Measurements from ENCODE around the gene RSAD1.

RSAD1 gene

DNA sequence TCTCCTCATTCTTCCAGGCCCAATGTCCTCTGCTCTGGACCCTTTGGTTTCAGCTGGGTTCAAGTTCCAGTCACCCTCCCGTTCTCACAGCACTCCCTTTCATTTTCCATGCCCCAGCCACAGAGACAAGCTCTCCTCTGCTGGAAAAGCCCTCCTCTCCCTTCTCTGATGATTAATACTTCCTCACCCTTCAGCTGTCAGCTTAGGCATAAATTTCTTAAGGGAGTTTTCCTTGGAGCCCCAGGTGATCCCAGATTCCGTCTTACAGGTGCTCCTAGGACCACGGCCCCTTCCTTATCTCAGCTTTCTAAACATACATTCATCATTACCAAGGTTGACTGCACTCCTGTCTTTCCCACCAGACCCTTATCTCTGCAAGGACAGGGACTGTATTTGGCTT is 20.4 kb upstream of the RSAD1 start:
- DNase-seq (ENCODE audit: low spot score), result no peak

GRCh38 chr17:50458701-50459676 is 19.7 kb upstream of the RSAD1 start:
- no peak for DNase-seq (ENCODE audit: low spot score)

DNA sequence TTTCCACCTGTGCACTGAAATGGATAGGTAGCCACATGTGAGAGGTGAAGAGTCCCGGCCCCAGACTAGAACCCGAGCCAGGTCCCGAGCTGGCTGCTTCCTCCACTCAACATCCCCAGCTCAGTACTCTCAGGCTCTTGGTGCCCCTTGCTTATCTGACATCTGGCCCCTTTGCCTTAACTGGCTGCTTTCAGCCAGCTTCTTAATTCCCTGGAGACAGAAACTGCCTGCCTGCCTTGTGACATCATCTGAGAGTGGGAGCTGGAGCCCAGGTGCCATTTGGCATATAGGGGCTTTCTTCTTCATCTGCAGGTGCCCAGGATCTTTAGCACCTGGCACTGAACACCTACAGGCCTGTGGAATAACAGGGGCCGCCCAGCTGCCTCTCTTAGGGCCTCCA is 18.9 kb upstream of the RSAD1 start:
- peak; percentile 8 for DNase-seq (ENCODE audit: low spot score)

GRCh38 chr17:50460831-50461526 is 17.7 kb upstream of the RSAD1 start:
- peak; percentile 5 for DNase-seq (ENCODE audit: low spot score)

DNA sequence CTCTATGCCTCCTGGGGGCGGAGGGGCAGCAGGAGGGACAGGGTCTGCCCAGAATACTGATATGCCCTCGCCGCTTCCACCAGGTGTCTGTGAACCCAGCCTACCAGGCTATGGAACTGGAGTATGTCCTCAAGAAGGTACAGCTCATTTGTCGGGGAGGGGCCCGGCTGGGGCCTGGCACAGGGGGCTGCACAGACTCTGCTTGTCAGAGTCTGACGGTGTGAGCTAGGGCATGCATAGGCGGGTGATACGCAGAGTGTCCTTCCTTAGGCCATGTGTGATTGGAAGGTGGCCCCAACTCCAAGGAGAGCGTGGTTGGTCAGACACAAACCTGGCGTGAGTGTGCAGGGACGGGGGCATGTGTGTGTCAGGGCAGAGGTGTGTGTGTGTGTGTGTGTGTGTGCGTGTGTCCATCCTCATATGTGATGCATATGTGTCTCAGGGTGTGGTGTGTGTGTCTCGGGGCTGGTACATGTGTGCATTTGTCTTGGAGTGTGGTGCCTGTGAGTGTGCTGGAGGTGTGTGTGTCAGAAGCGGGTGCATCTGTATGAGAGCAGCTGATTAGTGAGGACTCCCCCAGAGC is 17.0 kb upstream of the RSAD1 start:
- DNase-seq (ENCODE audit: low spot score), result no peak

DNA sequence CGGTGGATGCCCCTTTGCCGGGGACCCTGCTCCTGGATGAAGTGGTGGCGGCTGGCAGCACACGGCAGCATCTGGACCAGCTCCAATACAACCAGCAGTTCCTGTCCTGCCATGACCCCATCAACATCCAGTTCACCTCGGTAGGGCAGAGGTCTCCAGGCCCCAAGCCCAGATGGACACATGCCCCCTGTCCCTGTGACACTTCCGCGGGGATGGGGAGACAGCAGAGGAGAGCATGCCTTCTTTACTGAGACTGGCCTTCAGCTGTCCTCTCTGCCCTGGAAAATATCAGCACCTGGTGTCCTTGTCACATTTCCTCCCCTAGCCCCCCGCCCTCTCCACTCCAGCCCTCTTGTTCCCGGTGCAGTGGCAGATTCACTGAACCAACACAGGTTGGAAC is 16.2 kb upstream of the RSAD1 start:
- no peak for DNase-seq (ENCODE audit: low spot score)

GRCh38 chr17:50464121-50464520 is 14.5 kb upstream of the RSAD1 start:
- no peak for DNase-seq (ENCODE audit: low spot score)

DNA sequence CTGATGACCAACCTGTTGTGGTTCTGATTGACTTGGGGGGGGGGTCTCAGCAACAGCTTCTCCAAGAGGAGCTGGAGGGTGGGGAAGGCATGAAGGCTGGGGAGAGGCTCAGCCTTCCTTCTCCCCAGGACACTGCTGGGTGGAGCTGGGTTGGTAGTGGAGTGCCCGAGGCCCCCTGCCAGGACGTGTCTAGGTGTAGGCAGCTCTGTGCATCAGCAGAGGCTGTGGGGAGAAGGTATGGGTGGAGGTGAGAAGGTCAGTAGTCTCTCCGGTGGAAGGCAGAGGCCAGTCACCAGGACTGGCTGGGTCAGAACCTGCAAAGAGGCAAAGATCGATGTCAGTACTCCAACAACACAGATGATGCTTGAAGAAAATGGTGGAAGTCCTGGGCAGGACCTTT is 13.9 kb upstream of the RSAD1 start:
- DNase-seq (ENCODE audit: low spot score), result no peak

DNA sequence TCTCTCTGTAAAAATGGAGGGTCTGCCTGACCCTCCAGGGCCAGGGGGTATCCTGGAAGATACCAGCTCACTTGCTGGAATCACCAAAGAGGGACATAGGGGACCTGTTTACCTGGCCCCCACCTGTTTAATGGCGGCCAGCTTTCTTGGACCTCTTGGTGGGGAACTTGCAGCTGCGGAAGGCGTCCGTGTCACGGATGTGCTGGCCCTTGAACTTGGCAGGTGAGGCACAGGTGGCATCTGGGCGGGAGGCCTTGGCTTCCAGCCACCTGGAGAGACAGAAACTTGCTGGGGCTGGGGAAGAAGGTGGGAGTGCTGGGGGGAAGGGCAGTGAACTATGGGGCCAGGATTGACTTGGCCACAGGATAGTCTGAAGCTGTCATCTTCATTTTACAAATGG is 13.5 kb upstream of the RSAD1 start:
- no peak for DNase-seq (ENCODE audit: low spot score)

DNA sequence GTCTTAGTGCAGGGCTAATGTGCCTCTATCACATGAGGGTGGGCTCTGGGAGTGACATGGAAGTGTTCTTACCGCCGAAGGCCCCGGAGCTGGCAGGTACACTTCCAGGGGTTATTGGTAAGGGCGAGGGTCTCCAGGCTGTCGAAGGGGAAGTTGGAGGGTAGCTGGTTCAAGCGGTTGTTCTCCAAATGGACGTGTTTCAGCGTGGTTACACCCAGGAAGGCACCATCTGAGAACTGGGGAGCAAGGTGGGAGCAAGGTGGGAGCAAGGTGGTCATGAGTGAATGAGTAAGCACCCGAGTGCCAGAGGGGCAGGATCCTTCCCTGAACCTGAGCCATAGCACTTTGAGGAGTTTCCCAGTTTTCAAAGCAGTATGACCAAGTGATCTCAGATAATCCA is 13.0 kb upstream of the RSAD1 start:
- DNase-seq (ENCODE audit: low spot score), result peak; percentile 2

DNA sequence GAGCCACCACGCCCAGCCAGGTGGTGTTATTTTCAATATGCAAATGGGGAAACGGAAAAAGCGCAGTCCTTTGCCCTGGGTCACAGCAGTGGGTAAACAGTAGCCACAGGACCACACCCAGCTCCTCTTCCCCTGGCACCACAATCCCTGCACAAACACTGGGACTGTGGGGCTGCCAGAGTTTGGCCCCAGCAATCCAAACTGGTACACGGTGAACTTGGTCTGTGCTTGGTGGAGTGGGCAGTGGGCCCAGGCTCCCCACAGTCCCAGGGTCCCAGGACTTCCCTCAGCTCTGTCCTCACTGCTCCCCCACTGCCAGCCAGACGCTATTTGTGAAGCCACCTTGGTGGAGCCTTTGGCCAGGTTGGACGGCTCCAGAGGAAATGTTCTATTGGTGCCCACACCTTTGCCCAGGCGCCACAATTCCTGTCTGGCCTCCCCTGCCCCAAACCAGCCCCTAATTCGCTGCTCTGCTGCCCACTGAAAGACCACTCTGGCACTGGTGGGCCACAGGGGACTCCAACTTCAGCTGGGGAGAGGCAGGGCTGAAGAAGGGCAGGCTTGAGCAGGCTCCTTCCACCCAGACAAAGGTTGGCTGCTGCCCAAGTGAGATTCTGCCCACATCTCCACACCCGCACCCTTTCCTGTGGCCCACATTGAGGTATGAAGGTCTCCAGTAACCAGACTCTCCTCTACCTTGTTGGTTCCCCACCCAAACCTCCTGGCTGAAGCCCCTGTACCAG is 12.1 kb upstream of the RSAD1 start:
- peak; percentile 9 for DNase-seq (ENCODE audit: low spot score)

DNA sequence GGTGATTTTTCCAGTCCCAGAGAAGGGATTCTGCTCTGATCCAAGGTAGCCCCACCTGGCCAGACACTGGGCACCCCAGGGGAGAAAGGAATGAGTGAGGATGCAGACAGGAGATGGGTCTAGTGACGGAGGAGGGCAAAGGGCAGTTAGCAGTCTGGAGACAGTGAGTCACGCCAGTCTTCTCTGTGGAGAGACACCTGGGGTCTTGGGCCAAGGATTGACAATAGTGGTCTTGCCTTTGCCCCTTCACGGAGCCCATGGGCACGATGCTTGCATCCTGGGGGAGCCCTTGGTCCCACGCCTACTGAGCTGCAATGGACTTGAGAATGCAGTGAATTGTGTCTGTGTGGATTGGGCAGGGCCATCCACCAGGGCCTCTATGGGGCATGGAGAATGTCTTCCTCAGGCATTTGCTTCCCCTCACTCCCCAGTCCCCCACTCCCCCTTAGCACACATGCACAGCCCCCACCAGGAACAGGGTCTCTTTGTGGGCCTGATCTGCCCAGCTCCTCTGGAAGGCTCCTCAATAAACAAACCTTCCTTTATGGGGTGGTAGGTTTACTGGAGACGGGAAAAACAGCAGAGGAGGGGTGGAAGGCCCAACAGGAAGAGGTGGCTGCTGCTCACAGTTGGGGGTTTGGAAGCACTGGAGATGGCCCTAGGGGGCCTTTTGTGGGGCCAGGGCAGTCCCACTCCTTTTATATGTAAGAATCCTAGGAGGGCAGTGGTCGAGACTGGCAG is 11.4 kb upstream of the RSAD1 start:
- peak; percentile 13 for DNase-seq (ENCODE audit: low spot score)

DNA sequence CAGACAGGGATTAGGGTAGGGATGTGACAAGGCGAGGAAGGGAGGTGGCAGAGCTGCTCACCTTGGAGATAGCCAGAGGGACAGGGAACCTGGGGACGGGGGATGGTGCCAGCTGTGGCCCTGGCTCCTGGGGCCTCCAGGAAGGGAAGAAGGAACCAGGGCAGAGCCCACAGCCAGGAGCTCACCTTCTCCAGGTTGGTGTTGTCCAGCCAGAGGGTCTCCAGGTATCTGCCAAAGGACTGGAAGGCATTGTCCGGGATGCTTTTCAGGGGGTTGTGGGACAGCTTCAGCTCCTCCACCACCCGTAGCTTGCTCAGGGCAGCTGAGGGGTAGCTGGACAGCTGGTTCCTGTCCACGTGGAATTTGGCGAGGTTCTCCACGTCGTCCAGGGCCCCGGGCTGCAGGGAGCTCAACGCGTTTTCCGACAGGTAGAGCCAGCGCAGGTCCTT is 10.8 kb upstream of the RSAD1 start:
- DNase-seq (ENCODE audit: low spot score), result peak; percentile 9

DNA sequence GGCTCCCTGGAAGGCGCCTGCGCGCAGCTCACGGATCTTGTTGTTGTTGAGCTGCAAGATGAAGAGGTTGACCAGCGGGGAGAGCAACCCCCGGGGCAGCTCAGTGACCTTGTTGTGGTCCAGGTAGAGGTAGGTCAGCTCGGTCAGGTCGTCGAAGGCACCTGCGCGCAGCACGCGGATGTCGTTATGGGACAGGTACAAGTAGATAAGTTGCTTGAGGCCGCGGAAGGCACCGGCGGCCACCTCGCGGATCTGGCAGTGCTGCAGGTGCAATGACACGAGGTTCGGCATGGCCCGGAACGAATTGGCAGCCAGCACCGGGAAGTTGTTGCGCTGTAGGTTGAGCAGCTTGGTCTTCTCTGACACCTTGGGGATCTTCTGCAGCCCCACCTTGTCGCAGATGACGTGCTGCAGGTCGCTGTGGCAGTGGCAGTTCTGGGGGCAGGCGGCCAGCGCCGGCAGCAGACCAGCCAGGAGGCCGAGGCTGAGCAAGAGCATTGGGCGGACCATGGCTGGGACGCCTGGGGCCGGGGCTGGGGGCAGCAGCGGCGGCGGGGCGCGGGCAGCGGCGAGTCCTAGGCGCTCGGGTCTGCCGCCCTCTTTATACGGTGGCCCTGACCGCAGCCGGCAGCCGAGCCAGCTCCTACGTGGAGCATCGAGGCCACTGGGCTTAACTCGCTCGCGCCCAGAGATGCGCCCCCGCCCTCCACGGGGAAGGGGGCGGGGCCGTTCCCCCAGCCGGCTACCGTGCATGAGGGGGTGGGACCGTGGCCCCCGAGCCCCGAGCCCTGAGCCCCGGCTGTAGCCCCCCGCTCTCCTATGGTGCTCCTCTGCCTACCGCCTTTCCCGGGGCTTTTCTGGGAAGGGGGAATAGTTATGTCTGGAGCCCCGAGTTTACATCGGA is 10.1 kb upstream of the RSAD1 start, which contains the start of gene CHAD:
TSS of gene CHAD (minus strand) at position 577 of the 904 bp plus-strand sequence. CDS start at position 510, 67 bp downstream.
- peak; percentile 75 for DNase-seq (ENCODE audit: low spot score)

- DNase-seq (ENCODE audit: low spot score), result peak; percentile 64
These were observed 9.5 kb upstream of the RSAD1 start for GRCh38 chr17:50469208-50469605.

DNA sequence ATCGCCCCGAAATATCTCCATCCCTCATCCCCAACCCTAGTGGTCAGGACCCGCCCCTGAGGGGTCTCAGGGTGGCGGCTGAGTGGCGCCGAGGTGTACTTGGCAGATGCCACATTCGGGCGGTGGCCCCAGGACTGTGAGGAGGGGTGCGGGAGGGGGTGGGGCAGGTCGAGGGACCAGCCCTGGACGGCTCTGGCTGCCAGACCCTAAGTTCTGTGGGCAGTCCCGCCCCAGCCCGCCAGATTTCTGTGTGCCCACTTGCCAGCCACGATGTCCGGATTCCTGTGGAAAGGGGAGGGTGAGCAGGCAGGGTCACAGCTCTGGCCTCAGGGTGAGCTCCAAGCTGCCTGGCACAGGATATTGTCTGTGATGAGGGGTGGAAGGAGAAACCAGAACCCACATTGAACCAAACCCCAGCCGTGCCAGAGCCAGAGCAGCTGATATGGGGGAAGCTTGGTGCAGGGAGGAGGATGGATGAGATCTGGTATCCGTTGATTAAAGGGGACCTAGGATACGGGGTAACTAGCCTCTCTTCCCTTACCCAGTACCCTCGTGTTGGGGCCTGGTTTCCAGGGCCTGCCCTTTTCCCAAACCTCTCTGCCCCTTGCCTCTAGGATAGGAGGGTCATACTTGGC is 8.9 kb upstream of the RSAD1 start:
- DNase-seq (ENCODE audit: low spot score), result no peak

- DNase-seq (ENCODE audit: low spot score), result no peak
These were observed 8.2 kb upstream of the RSAD1 start for GRCh38 chr17:50470426-50470825.

GRCh38 chr17:50471009-50471905 is 7.4 kb upstream of the RSAD1 start:
- no peak for DNase-seq (ENCODE audit: low spot score)

DNA sequence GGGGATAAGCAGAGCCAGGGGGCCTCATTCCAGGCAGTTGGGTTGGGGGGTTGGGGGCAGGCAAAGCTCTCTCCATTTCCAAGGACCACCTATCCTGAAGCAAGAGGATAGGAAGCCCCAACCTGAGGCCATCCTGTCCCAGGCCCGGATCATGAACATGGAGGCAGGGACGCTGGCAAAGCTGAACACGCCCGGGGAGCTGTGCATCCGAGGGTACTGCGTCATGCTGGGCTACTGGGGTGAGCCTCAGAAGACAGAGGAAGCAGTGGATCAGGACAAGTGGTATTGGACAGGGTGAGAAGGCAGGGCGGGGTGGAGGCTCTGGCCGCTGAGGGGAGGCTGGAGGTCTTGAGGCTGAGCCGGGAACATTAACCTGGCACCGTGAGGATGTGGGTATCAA is 6.4 kb upstream of the RSAD1 start:
- no peak for DNase-seq (ENCODE audit: low spot score)
